NCI-H748 treated with DMSO at 0.1 percent for 48 hours (cell line): ENCODE measurements around the gene GPR146.

Experiments used
- DNase-seq: peaks from one replicate; lab custom pipeline; 2025; lab: John Stamatoyannopoulos, UW

GPR146 gene

GRCh38 chr7:1078985-1079384 lies 34.6 kb downstream of the GPR146 start:
- no peak for DNase-seq

GRCh38 chr7:1079546-1079945 lies 35.2 kb downstream of the GPR146 start:
- no peak for DNase-seq

- DNase-seq: no peak
Observed at GRCh38 chr7:1080252-1080920, 36.0 kb downstream of the GPR146 start.

DNA sequence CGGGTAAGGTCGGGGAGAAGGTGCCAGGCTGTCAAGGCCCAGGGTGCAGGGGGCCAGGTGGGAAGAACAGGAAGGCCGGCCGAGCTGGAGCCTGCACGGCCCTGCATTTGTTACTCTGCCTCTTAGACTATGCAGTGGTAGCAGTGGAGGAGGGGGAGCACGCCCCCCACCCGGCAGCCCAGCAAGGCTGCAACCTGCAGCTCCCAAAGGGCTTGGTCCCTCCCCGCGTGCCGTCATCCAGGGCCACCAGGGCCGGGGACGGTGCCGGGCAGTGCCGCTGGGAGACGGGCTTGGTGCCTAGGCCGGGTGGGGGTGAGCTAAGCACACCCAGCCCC lies 36.5 kb downstream of the GPR146 start:
- DNase-seq: no peak

DNA sequence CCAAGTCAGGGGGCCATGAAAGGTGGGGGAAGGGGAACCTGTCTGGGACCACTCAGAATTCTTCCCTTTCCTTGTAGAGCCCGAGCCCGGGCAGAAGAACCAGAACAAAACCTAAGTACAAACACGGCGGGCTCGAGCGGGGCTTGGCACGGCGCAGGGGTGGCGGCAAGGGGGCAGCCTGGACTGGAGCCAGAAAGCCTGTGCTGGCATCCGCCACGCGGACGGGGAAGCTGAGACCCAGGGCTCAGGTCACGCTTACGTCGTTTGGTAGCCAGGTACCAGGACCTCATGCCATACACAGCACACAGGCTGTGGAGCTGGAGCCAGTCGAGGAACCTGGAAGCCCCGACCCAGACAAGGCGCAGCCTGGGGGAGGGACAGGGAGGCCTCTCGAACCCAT lies 37.0 kb downstream of the GPR146 start:
- no peak for DNase-seq

GRCh38 chr7:1081931-1082401 lies 37.6 kb downstream of the GPR146 start:
- peak; percentile 79 for DNase-seq

DNA sequence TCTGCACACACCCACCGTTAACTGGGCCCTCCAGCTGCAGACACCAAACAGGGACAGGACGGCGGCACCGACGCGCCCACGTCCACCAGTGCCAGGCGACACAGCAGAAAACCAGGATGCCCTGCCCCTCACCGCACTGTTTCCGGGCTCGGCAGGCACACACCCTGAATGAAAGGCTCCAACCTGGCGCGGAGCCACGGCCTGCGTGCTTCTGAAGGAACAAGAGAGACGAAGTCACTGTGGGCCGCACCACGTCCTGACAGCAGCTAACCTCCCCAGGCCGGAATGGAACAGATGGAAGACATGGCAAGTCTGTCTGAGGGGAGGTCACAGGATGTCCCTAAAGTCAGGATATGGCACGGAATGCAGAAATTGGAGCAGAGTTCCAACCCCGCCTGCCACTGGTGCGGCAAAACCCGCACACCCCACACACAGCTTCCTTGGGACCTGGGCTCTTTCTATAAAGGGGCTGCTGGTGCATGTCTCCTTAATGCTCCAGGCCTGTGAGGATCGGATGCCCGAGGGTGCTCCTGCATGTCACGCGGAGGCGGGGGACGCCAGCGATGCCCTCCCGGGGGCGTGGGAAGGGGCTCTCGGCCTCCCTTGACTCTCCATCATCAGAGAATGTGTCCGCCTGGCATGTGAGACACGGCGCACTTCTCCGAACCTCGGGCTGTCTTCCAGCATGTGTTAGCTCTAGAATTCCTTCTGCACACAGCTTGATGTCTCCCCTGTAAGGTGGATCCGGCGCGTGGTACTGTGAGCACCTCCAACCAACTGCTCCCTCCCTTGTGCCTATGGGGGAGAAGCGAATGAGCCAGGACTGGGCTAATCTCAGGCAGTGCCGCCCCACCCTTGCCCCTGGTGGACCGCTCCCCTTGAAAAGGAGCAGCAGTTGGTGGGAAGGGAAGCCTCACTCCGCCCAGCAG lies 39.6 kb downstream of the GPR146 start:
- DNase-seq: no peak

DNA sequence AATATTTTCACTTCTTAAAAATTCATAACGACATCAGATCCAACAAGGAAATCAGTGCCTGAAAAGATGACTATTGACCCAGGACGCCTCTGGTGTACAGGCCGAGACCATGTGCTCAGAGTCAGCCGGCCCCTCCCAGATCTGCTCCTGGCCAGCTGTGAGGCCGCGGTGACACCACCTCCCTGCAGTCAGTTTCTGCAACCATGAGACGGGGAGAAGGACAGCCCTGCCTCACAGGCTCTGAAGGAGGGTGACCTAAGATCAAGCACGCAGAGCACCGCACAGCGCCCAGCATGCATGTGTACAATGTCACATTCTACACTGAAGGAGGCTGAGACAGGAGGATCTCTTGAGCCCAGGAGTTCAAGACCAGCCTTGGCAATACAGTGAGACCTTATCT lies 40.9 kb downstream of the GPR146 start:
- DNase-seq: no peak

- DNase-seq: no peak
Observed at GRCh38 chr7:1085910-1086421, 41.6 kb downstream of the GPR146 start.

- no peak for DNase-seq
Observed at GRCh38 chr7:1086588-1087464, 42.5 kb downstream of the GPR146 start.

DNA sequence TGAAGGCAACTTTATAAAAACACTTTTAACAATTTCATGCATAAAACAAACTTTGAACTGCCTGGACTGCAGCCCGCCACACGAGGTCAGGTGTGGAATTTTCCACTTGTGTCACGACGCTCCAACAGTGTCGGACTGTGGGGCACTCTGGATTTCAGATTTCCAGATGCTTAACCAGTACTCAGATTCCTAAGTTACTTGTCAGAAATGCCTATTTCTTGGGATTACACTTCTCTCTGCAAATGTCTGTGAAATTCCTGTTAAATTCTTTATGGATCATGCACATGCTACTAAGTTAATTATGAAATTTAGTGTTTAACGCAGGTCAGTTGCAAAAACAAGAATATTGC lies 43.1 kb downstream of the GPR146 start:
- DNase-seq: no peak

GRCh38 chr7:1087952-1088920 lies 43.9 kb downstream of the GPR146 start, which contains the start of gene GPER1:
Gene GPER1, plus strand, starts transcription at chr7:1088113. Its CDS starts 3,616 bp downstream, at chr7:1091729.
- DNase-seq: no peak

DNA sequence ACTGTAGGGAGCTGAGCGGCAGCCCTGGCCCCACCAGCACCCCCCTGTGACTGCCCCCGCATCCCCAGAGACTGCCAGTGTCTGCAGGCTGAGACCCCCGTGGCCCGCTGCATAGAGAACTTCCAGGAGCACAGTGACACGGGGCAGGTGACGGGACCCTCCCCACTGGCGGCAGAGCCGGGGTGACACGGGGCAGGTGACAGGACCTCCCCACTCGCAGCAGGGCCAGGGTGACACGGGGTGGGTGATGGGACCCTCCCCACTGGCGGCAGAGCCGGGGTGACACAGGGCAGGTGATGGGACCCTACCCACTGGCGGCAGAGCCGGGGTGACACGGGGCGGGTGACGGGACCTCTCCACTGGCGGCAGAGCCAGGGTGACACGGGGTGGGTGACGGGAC lies 45.9 kb downstream of the GPR146 start:
- no peak for DNase-seq

- DNase-seq: no peak
Observed at GRCh38 chr7:1090686-1091643, 46.6 kb downstream of the GPR146 start.

DNA sequence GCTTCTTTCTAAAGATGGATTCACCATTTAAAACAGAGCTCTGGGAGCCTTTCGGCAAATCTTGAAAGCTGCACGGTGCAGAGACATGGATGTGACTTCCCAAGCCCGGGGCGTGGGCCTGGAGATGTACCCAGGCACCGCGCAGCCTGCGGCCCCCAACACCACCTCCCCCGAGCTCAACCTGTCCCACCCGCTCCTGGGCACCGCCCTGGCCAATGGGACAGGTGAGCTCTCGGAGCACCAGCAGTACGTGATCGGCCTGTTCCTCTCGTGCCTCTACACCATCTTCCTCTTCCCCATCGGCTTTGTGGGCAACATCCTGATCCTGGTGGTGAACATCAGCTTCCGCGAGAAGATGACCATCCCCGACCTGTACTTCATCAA lies 47.3 kb downstream of the GPR146 start:
- no peak for DNase-seq

GRCh38 chr7:1092161-1092632 lies 47.9 kb downstream of the GPR146 start:
- DNase-seq: no peak

- DNase-seq: no peak
Observed at GRCh38 chr7:1092806-1093501, 48.6 kb downstream of the GPR146 start.

DNA sequence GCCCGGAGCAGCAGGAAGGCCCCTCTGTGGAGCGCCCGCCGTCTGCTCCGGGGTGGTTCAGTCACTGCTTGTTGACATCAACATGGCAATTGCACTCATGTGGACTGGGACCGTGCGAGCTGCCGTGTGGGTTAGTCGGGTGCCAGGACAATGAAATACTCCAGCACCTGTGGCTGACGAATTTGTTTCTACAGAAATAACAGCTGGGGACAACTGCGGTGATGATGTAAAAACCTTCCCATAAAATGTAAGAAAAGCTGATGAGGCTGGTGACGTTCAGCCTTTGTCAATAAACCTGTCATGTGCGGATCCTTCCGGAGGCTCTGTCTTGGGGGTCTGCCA lies 49.1 kb downstream of the GPR146 start:
- no peak for DNase-seq

DNA sequence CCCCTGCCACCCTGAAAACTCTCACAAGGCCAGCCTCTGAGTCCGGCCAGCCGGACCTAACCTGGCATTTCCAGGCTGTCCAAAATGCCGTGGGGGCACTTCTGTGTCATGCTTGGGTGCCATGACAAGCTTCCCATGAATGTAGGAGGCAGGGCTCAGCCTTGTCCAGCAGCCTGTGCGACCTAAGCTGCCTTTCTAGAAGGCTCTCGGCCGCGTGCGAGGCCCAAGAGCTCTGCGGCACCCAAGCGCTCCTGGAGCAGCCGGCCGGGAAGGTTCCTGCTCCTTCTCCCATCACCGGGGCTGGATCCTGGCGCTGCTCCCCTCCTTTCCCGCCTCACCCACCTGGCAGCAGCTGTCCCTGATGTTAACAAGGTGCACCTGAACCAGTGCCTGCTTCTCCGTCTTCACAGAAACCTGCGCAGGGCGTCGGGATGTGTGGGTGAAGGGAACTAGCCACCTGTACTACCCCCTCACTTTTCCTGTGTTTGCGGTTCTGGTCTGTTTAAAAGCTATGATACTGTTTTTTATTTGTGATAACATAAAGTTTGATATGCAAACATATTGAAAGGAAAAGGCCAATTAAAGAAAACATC lies 49.7 kb downstream of the GPR146 start:
- DNase-seq: no peak
